ENCODE results near the gene USP4. TPM values are rescaled to one million over a fixed set of nuclear protein-coding genes. Genes with fewer than 3 reads are reported as not detected.

Gene USP4
- total and polyA plus RNA-seq, 2 of the 13 experiments (the other 11 are each of a cell fraction or from before 2014, with no cell fraction given): 9.2 to 20.8 TPM

GRCh38 chr3:49358217-49358883, 18.5 kb upstream of the USP4 start, which contains the start of gene GPX1 (continued):
- TF ChIP-seq ZNF687 (CRISPR knock-in tag; IDR thresholded peaks at IDR 0.05) (peak; percentile 99), AKAP8 (CRISPR knock-in tag; IDR thresholded peaks at IDR 0.05) (peak; percentile 99), HOXD1 (CRISPR knock-in tag; IDR thresholded peaks at IDR 0.05) (peak; percentile 77), NFE2L1 (CRISPR knock-in tag; IDR thresholded peaks at IDR 0.05; ENCODE audit: borderline replicate concordance) (no peak), ZNF672 (CRISPR knock-in tag; IDR thresholded peaks at IDR 0.05) (no peak), MIXL1 (CRISPR knock-in tag; IDR thresholded peaks at IDR 0.05) (no peak; the same call in 1 of the 2 replicates), ONECUT2 (CRISPR knock-in tag; IDR thresholded peaks at IDR 0.05) (no peak), ZBTB4 (CRISPR knock-in tag; IDR thresholded peaks at IDR 0.05; ENCODE audit: borderline replicate concordance) (no peak), JUND (CRISPR knock-in tag; IDR thresholded peaks at IDR 0.05) (no peak), GLMP (CRISPR knock-in tag; IDR thresholded peaks at IDR 0.05; ENCODE audit: borderline replicate concordance) (no peak), ZKSCAN8 (CRISPR knock-in tag; IDR thresholded peaks at IDR 0.05; ENCODE audit: borderline replicate concordance) (peak; percentile 76; the same call in 1 of the 2 replicates), HNF1A (IDR thresholded peaks at IDR 0.05; ENCODE audit: low read depth) (no peak; the same call in 1 of the 2 replicates), HNF1A (CRISPR knock-in tag; IDR thresholded peaks at IDR 0.05; ENCODE audit: borderline replicate concordance) (peak; percentile 38; the same call in 1 of the 2 replicates), ZSCAN9 (CRISPR knock-in tag; IDR thresholded peaks at IDR 0.05; ENCODE audit: borderline replicate concordance) (peak; percentile 78; the same call in 1 of the 2 replicates)
- TF ChIP-seq, protein P1, sequence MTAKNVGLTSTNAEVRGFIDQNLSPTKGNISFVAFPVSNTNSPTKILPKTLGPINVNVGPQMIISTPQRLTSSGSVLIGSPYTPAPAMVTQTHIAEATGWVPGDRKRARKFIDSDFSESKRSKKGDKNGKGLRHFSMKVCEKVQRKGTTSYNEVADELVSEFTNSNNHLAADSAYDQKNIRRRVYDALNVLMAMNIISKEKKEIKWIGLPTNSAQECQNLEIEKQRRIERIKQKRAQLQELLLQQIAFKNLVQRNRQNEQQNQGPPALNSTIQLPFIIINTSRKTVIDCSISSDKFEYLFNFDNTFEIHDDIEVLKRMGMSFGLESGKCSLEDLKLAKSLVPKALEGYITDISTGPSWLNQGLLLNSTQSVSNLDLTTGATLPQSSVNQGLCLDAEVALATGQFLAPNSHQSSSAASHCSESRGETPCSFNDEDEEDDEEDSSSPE (CRISPR knock-in tag; IDR thresholded peaks at IDR 0.05): peak; percentile 89

Data from HepG2 (cell line).